Nephron (organoid): ENCODE results near the gene PLCB3.

Experiments used
- H3K27ac Mint-ChIP-seq, 3 experiments: 2 replicates each; pipeline ENCODE4 v1.8.0; 2020; ENCODE audit warnings: mixed read lengths in 3 of 3, mild to moderate bottlenecking in 2 of 3, moderate library complexity in 1 of 3
- H3K27me3 Mint-ChIP-seq: 2 replicates; pipeline ENCODE4 v1.8.0; 2021; ENCODE audit warnings: low read depth, mild to moderate bottlenecking, moderate library complexity, mixed read lengths
- H3K36me3 Mint-ChIP-seq: 2 replicates; pipeline ENCODE4 v1.8.0; 2020; ENCODE audit warnings: low read depth, mixed read lengths
- H3K4me1 Mint-ChIP-seq: 2 replicates; pipeline ENCODE4 v1.8.0; 2020; ENCODE audit warnings: mixed read lengths
- H3K4me3 Mint-ChIP-seq, 3 experiments: 2 replicates each; pipeline ENCODE4 v1.8.0; 2020; ENCODE audit warnings: mild to moderate bottlenecking in 3 of 3, mixed read lengths in 3 of 3, moderate library complexity in 2 of 3
- H3K9me3 Mint-ChIP-seq: 2 replicates; pipeline ENCODE4 v1.8.0; 2020; ENCODE audit warnings: mixed read lengths
- TF ChIP-seq, protein P1 (sequence below), 3 experiments: fragments of 200-600 bp; sonication (generic); IDR thresholded peaks; one replicate each; pipeline ENCODE4 v1.5.0; 2021; ENCODE audit warnings: antibody characterized with exemption in 3 of 3; ENCODE audit not compliant: unreplicated experiment in 3 of 3

PLCB3 gene

DNA sequence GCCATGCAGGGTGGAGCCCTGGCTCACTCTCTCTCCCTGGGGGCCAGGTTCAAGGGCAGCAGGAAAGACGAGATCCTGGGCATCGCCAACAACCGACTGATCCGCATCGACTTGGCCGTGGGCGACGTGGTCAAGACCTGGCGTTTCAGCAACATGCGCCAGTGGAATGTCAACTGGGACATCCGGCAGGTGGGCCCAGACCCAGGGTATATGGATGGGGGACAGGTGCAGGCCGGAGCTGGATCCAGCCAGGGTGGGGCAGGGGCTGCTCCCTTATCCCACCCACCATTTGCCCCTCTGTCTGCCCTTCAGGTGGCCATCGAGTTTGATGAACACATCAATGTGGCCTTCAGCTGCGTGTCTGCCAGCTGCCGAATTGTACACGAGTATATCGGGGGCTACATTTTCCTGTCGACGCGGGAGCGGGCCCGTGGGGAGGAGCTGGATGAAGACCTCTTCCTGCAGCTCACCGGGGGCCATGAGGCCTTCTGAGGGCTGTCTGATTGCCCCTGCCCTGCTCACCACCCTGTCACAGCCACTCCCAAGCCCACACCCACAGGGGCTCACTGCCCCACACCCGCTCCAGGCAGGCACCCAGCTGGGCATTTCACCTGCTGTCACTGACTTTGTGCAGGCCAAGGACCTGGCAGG lies 28.2 kb upstream of the PLCB3 start:
- Mint-ChIP-seq H3K27me3 (no peaks in the 10 kb centered on the region), H3K9me3 (no peaks in the 10 kb centered on the region), H3K27ac (no peak overlapping the region), H3K36me3 (no peaks in the 10 kb centered on the region), H3K4me1 (peaks cover 15% of the 10 kb centered on the region), H3K4me3 (no peak overlapping the region)
- TF ChIP-seq, protein P1, sequence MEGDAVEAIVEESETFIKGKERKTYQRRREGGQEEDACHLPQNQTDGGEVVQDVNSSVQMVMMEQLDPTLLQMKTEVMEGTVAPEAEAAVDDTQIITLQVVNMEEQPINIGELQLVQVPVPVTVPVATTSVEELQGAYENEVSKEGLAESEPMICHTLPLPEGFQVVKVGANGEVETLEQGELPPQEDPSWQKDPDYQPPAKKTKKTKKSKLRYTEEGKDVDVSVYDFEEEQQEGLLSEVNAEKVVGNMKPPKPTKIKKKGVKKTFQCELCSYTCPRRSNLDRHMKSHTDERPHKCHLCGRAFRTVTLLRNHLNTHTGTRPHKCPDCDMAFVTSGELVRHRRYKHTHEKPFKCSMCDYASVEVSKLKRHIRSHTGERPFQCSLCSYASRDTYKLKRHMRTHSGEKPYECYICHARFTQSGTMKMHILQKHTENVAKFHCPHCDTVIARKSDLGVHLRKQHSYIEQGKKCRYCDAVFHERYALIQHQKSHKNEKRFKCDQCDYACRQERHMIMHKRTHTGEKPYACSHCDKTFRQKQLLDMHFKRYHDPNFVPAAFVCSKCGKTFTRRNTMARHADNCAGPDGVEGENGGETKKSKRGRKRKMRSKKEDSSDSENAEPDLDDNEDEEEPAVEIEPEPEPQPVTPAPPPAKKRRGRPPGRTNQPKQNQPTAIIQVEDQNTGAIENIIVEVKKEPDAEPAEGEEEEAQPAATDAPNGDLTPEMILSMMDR (IDR thresholded peaks at IDR 0.05; ENCODE audit: unreplicated experiment in 3 of 3), result no peak

DNA sequence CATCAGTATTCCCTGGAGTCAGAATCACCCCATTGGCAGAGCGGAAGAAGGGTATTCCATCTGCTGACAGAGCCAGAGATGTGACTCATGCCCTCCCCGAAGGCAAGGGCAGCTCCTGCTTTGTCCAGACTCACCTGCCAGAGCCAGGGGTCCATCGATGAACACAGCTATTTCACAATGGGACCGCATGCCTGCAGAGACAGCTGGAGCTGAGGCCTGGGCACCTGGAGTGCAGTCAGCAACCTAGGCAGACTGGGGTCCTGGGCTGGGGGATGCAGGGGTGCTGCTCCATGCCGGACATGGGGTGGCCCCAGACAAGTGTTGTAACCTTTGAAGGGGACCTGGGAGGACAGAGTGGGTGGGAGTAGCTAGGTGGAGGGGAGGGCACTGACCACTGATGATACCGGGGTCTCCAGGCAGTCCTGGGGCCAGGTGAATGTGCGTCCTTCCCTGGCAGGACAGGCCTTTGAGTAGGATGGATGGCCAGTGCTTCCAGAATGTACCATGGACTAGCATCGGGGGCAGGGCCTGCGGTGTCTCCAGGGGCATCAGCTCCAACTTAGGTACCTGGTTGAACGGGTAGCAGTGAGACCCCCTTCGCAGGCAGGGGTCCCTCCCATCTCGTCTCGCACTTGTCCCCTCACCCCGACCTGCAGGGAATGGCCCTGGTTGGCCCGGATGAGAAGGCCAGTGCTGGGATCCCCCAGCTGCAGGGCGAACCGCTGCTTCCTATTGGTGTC lies 27.0 kb upstream of the PLCB3 start:
- Mint-ChIP-seq H3K4me1 (peaks cover 15% of the 10 kb centered on the region), H3K27me3 (no peaks in the 10 kb centered on the region), H3K27ac (peak overlapping the region in 1 of 3 experiments; percentile 32), H3K36me3 (no peaks in the 10 kb centered on the region), H3K4me3 (peak overlapping the region; percentile 87 to 91 (median 90)), H3K9me3 (no peaks in the 10 kb centered on the region)
- TF ChIP-seq, protein P1 (IDR thresholded peaks at IDR 0.05; ENCODE audit: unreplicated experiment in 3 of 3), result no peak

- TF ChIP-seq, protein P1 (IDR thresholded peaks at IDR 0.05; ENCODE audit: unreplicated experiment in 3 of 3), result no peak
- H3K9me3 Mint-ChIP-seq, result no peaks in the 10 kb centered on the region
- peak overlapping the region; percentile 87 to 91 (median 90) for H3K4me3 Mint-ChIP-seq
- H3K27me3 Mint-ChIP-seq, result no peaks in the 10 kb centered on the region
- peaks cover 22% of the 10 kb centered on the region for H3K4me1 Mint-ChIP-seq
- no peaks in the 10 kb centered on the region for H3K36me3 Mint-ChIP-seq
- peak overlapping the region in 2 of 3 experiments; percentile 84 to 85 for H3K27ac Mint-ChIP-seq
Observed at GRCh38 chr11:64224891-64225607, 26.3 kb upstream of the PLCB3 start.

GRCh38 chr11:64225608-64226506 lies 25.5 kb upstream of the PLCB3 start, which contains the start of the genes NUDT22 and TRPT1:
Gene NUDT22, plus strand, starts transcription at chr11:64226274. Its CDS starts 379 bp downstream, at chr11:64226653.
Gene TRPT1, minus strand, starts transcription at chr11:64226186. Its CDS starts 326 bp downstream, at chr11:64225860.
- H3K27me3 Mint-ChIP-seq, result peaks cover under 1% of the 10 kb centered on the region
- no peaks in the 10 kb centered on the region for H3K36me3 Mint-ChIP-seq
- peak within 1 kb of the TSS; percentile 40 to 85 (median 84) for H3K27ac Mint-ChIP-seq
- H3K4me1 Mint-ChIP-seq, result peaks cover 28% of the 10 kb centered on the region
- H3K9me3 Mint-ChIP-seq, result no peaks in the 10 kb centered on the region
- TF ChIP-seq, protein P1 (IDR thresholded peaks at IDR 0.05; ENCODE audit: unreplicated experiment in 3 of 3), result peak in 1 of 3 experiments; percentile 3
- H3K4me3 Mint-ChIP-seq, result peak within 1 kb of the TSS; percentile 87 to 91 (median 90)

DNA sequence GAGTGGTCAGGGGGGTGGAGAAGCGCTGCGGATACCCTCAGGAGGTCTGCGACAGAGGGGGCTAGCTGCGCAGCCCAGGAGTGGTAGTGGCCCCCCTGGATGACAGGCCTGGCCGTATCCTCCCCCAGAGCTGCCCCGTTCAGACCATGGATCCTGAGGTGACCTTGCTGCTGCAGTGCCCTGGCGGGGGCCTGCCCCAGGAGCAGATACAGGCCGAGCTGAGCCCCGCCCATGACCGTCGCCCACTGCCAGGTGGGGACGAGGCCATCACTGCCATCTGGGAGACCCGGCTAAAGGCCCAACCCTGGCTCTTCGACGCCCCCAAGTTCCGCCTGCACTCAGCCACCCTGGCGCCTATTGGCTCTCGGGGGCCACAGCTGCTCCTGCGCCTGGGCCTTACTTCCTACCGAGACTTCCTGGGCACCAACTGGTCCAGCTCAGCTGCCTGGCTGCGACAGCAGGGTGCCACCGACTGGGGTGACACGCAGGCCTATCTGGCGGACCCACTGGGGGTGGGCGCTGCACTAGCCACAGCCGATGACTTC lies 24.8 kb upstream of the PLCB3 start:
- Mint-ChIP-seq H3K4me1 (peaks cover 32% of the 10 kb centered on the region), H3K27me3 (peaks cover 4% of the 10 kb centered on the region), H3K27ac (peak overlapping the region in 1 of 3 experiments; percentile 40), H3K9me3 (no peaks in the 10 kb centered on the region), H3K4me3 (peak overlapping the region; percentile 87 to 91 (median 90)), H3K36me3 (no peaks in the 10 kb centered on the region)
- TF ChIP-seq, protein P1 (IDR thresholded peaks at IDR 0.05; ENCODE audit: unreplicated experiment in 3 of 3), result no peak
